ENCODE measurements around the gene TTLL1. TPM values are rescaled to one million over a fixed set of nuclear protein-coding genes. Genes with fewer than 3 reads are reported as not detected.

The TTLL1 gene
- total RNA-seq, 1 donor from 2014 or later = 5.3 TPM

GRCh38 chr22:43014869-43015676, 74.1 kb downstream of the TTLL1 start, which contains the start of gene PACSIN2:
Gene PACSIN2, minus strand, starts transcription at chr22:43015149. Its CDS starts 103,069 bp downstream, at chr22:42912080.
- intact Hi-C loops (cut with micrococcal nuclease) = loop anchor here (1.0 to 10.0 kb wide), 9 partner anchors 14 to 172 kb away; partner anchors contain the start of genes ARFGAP3, MCAT, TSPO and TTLL1

DNA sequence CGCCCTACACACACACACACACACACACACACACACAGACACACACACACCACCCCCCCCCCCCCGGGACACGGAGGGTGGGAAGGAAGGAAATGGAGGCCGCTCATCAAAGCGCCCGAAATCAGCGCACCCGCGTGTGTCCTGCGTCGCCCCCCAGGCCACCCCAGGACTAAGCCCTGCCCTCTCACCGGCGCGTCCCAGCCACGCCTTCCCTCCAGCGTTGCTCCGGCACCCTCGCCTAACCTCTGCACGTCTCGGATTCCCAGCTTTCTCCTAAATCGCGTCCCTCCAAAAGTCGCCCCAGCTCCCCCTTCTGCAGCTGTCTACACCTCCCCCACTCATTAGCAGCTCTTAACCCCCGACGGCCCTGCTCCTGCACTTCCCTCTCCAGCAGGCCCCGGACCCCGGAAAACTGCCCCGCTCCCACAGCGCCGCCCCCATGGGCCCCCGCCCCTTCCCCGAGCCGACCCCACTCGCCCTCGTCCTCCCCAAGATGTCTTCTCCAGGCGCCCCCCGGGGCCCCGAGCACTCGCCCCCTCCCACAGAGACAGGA, 74.8 kb downstream of the TTLL1 start:
- intact Hi-C loops (cut with micrococcal nuclease) = loop anchor here (2.0 to 10.0 kb wide), 5 partner anchors 14 to 136 kb away; partner anchors contain the start of genes MCAT and TSPO

- intact Hi-C loops (cut with micrococcal nuclease) = loop anchor here (2.0 to 10.0 kb wide), 5 partner anchors 13 to 137 kb away; partner anchors contain the start of genes MCAT and TSPO
These were observed 75.6 kb downstream of the TTLL1 start for GRCh38 chr22:43013355-43014315.

- intact Hi-C loops (cut with micrococcal nuclease) = loop anchor here (5.0 to 10.0 kb wide), 2 partner anchors 45 to 118 kb away; no protein-coding TSS in a partner anchor
These were observed 76.8 kb downstream of the TTLL1 start for GRCh38 chr22:43012390-43012789.

DNA sequence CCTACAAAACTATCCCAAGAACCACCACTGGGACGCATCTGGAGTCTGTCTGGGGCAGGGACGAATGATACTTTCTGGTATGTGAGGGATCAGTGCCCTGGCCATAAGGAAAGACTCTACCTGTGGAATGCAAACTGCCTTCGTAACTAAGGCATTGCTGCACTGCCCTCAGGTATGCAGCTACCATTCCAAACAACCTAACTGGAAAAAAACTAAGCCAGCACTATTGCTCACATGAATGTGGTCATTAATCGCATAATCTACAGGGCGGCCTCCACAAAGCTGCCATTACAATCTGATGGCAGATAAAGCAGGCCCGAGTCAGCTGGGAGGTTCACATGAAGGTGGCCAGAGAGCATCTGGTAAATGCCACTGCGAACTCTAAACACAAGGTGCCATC, 78.1 kb downstream of the TTLL1 start:
- intact Hi-C loops (cut with micrococcal nuclease) = loop anchor here (5.0 to 10.0 kb wide), 2 partner anchors 44 to 116 kb away; no protein-coding TSS in a partner anchor

DNA sequence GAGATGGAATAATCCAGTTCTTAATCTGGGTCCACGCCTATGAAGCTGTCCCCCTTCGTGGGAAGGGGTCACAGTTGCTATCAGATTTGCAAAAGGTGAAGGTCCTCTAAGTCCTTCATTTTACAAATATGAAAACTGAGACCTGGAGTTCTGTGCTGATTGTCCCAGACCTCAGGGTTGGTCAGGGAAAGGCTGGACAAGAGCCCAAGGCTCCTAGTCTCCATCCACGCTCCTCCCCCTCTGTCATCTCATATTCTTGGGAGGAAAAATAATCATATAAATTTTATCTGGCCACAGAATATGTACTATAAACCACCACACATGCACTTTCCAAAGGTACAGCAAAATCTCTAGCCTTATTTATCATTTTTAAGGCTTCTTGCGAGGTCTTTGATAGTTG, 79.7 kb downstream of the TTLL1 start:
- intact Hi-C loops (cut with micrococcal nuclease) = no loop called here

GRCh38 chr22:43008921-43009320, 80.3 kb downstream of the TTLL1 start:
- intact Hi-C loops (cut with micrococcal nuclease) = no loop called here

- intact Hi-C loops (cut with micrococcal nuclease) = no loop called here
These were observed 80.7 kb downstream of the TTLL1 start for GRCh38 chr22:43008509-43008908.

DNA sequence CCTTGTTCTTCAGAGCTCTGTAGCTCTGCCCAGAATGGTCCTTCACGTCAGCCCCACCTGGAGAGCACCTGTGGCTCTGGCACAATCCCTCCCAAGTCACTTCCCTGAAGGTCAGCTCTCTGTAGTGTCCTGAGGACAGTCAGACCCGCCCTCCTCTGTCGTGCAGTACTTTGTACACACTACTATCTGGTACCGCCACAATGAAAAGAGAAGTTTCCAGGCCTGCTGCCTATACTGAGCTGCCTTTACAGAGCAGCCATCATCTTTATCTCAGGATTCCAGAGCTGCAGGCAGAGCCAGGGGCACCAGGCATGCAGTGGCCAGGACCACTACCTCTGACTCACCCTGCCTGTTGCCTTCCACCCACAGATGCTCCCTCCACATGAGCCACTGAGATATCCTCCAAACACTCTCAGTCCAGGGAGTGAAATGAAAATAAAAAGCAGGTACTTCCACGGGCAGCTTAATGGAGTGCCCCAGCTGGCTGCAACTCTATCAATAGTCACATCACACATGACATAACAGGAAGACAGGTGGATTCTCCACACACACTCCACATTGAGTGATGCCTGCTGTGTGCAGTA, 81.6 kb downstream of the TTLL1 start:
- intact Hi-C loops (cut with micrococcal nuclease) = no loop called here

GRCh38 chr22:43006753-43007152, 82.4 kb downstream of the TTLL1 start:
- intact Hi-C loops (cut with micrococcal nuclease) = no loop called here

DNA sequence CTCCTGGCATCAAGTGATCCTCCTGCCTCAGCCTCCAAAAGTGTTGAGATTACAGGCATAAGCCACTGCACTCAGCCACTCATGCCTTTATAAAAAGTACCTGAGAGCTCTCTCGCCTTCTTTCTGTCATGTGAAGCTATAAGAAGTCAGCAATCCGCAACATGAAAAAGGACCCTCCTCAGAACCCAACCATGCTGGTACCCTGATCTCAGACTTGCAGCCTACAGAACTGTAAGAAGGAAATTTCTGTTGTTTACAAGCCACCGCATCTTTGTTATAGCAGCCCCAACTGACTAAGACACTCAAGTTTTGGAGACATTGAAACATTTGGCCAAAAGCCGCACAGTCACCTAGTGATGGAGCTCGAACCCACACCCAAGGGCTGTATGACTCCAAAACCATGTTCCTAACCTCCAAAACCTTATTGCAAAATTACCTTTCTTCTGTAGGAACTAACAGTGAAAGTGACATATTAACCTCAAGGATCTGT, 83.1 kb downstream of the TTLL1 start:
- intact Hi-C loops (cut with micrococcal nuclease) = no loop called here

DNA sequence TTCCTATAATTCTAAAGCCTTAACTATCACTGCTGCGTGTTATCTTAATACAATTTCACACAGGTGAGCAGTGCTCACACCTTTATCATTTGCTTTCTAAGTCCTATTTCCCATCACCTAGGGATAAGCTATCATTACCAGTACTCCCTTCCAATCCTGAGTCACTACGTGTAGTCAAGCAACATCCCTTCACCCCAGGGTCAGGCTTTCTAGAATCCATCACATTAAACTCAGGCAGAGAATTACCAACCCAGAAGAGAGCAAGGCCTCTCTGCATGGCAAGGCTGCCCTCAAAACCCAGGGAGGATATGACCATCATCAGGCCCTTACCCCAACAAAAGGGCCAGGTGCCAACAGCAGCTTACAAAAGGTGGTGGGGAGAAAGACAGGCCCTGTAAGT, 84.1 kb downstream of the TTLL1 start:
- intact Hi-C loops (cut with micrococcal nuclease) = no loop called here

GRCh38 chr22:43004362-43005035, 84.7 kb downstream of the TTLL1 start:
- intact Hi-C loops (cut with micrococcal nuclease) = loop anchor here (5.0 kb wide), 1 partner anchor 42 kb away; no protein-coding TSS in a partner anchor

- intact Hi-C loops (cut with micrococcal nuclease) = loop anchor here (5.0 kb wide), 1 partner anchor 40 kb away; no protein-coding TSS in a partner anchor
These were observed 87.0 kb downstream of the TTLL1 start for GRCh38 chr22:43002202-43002586.

DNA sequence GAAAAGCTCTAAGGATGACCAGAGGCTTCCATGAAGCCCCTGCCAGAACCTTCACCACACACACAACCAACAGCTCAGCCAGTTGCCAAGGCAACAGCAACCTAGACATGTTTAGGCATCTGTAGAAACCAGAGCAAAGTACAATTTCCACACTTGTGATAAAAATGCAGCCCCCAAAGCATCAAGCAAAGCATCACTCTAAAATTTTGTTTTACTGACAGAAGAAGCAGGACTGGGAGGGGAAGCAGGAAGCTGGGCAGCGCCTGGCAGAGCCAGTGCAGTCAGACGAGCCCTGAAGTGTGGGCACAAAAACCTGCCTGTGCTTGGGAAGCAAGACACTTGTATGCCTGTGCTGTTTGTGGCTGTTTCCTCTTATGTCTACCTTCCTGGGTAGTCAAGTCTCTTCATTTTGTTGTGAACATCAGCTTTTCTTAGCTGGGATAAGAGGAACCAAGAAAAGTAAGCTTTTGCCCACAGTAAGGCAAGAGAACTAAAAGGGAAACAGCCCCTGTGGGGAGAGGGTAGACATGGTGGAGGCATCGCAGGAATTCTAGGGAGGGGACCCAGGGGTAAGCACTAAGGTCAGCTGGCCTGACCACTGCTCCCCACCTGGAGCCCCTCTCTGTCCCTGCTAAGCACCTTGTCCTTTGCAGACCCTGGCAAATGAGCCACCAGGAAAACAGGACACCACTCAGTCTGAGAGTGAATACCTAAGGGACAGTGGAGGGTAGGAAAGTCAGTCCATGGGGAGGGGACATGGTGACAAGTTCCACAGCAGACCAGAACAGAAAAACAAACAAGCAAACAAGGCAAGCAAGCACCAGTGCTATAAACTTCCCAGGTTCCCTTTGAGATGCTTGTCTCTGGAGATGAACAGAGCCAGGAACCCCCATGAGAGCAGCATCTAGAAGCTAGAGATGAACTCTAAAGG, 87.7 kb downstream of the TTLL1 start:
- intact Hi-C loops (cut with micrococcal nuclease) = loop anchor here (2.0 to 5.0 kb wide), 2 partner anchors 13 to 39 kb away; partner anchors contain the start of gene PACSIN2

- intact Hi-C loops (cut with micrococcal nuclease) = loop anchor here (2.0 to 5.0 kb wide), 2 partner anchors 14 to 38 kb away; partner anchors contain the start of gene PACSIN2
These were observed 88.6 kb downstream of the TTLL1 start for GRCh38 chr22:43000441-43001175.

GRCh38 chr22:42997582-42998090, 91.6 kb downstream of the TTLL1 start:
- intact Hi-C loops (cut with micrococcal nuclease) = no loop called here
